ENCODE data around the gene TMEM191C.
"Not testable (repeated sequence)": the region's sequence is repeated elsewhere in the genome, so short reads cannot be mapped to it uniquely, and the experiment has no call there.

The TMEM191C gene

DNA sequence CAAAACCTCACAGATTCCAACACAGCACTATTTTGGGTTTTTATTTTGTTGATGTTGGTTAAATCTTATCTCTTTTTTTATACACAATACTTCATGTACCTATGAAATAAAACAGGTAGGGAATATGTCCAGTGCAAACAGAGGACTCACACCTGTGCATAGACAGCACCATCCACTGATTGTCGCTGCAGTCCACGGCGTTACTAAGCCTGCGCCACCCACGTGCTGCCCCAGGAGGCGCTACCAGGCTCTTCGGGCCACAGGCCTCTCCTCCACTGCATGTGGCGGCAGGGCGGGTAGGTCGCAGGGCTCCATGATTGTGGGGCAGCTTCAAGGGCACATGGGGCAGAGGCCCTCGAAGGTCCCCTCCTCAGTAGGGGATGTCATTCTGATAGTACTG lies 5.8 kb downstream of the TMEM191C start:
- not testable (repeated sequence) for DNase-seq (ENCODE audit: low read depth in 1 of 2, low spot score in 1 of 2)

DNA sequence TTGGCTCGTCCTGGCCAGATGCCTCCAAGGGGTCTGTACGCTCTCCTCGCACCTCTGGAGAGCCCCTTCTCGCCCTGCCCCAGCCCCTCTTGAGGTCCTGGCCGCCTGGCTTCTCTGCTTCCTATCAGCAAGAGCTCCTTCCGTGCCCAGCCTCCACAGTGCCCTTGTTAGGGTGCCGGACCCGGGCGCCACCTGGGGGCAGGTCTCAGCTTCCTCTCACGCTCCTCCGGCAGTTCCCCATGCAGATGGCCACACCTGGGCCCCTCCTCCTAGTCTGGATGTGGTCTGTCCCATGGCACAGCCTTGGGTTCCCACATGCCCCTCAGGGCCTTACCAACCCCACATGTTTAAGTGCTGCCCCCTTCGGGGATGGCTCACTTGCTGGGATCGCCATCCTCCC lies 6.5 kb downstream of the TMEM191C start:
- not testable (repeated sequence) for DNase-seq (ENCODE audit: low read depth in 1 of 2, low spot score in 1 of 2)

DNA sequence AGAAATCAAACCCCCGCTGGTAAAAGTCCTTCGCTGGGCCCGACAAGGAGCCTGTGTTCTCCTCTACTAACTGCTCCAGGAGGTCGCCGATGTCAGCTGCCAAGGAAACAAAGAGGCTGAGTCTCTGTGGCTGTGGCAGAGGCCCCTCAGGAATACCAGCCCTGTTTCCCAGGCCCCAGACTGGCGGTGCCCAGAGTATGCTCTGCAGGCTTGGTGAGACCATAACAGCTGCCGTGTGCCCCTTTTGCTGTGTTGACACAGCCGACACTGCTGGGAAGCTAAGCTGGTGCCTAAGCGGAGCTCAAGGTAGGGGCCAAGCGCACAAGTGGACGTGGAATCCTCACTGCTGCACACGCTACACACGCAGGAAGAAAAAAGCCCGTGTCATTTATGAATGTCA lies 16.9 kb downstream of the TMEM191C start:
- DNase-seq (ENCODE audit: low read depth in 1 of 2, low spot score in 1 of 2): not testable (repeated sequence)

- not testable (repeated sequence) for DNase-seq (ENCODE audit: low read depth in 1 of 2, low spot score in 1 of 2)
Measured at GRCh38 chr22:21487723-21488122, 20.5 kb downstream of the TMEM191C start.

- DNase-seq (ENCODE audit: low read depth in 1 of 2, low spot score in 1 of 2): not testable (repeated sequence)
Measured at GRCh38 chr22:21489149-21489680, 22.0 kb downstream of the TMEM191C start.

- DNase-seq (ENCODE audit: low read depth in 1 of 2, low spot score in 1 of 2): not testable (repeated sequence)
Measured at GRCh38 chr22:21490556-21490955, 23.4 kb downstream of the TMEM191C start.

GRCh38 chr22:21492271-21492670 lies 25.1 kb downstream of the TMEM191C start:
- not testable (repeated sequence) for DNase-seq (ENCODE audit: low read depth in 1 of 2, low spot score in 1 of 2)

GRCh38 chr22:21493789-21494782 lies 26.9 kb downstream of the TMEM191C start:
- not testable (repeated sequence) for DNase-seq (ENCODE audit: low read depth in 1 of 2, low spot score in 1 of 2)

DNA sequence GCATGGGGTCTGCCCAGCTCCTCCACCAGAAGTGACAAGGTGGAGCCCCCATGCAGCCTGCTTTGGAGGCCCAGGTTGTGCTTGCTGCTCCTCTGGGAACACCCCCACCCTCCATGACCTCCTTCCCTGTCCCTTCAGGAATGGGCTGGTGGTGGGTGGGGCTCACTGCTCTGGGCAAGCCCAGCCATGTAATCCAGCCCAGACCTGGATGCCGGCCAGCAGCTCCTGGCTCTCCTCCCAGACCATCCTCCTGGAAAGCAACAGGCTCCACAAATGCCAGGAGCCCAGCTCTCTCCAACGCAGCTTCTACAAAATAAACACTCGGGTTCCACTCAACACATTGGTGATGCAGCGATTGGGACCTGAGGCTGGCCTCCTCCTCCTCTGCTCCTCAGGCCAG lies 30.8 kb downstream of the TMEM191C start:
- DNase-seq (ENCODE audit: low read depth in 1 of 2, low spot score in 1 of 2): not testable (repeated sequence)

- DNase-seq (ENCODE audit: low read depth in 1 of 2, low spot score in 1 of 2): not testable (repeated sequence)
Measured at GRCh38 chr22:21498489-21498888, 31.3 kb downstream of the TMEM191C start.

DNA sequence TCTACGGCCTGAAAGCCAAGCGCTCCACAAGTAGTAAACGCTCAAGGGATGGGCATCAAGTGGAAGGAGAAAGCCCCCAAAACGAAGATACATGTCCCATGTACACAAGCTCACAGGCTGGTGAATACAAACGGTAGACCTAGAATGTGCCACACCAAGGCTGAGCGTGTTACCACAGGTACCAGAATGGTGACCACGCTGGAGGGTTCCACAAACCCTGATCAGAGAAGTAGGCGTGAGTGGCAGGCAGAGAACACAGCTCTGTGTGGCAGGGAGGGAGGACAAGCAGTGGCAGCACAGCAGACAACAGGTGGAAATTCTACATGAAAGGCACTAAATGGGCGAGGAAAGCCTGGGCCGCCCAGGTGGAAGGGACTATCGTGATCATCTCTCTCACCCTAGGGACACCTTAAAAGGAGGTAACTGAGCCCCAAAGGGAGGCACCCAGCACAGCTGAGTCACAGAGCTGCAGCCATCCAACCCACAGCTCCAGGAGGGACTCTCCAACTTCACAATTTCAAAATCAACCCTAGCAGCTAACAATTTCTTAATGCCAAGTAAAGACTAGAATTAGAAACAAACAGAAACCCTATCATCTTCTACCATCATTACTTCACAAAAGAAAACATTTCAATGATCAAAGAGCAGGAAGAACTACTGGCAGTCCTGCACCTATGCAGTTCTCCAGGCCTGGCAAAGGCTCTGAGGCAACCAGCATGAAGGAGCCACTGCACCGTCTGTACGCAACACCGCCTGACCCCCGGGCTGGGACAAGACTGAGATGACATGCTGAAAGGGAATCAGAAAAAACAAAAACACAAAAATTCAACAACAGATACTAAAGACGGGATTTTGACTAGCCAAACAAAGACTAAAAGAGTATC lies 32.7 kb downstream of the TMEM191C start:
- not testable (repeated sequence) for DNase-seq (ENCODE audit: low read depth in 1 of 2, low spot score in 1 of 2)

DNA sequence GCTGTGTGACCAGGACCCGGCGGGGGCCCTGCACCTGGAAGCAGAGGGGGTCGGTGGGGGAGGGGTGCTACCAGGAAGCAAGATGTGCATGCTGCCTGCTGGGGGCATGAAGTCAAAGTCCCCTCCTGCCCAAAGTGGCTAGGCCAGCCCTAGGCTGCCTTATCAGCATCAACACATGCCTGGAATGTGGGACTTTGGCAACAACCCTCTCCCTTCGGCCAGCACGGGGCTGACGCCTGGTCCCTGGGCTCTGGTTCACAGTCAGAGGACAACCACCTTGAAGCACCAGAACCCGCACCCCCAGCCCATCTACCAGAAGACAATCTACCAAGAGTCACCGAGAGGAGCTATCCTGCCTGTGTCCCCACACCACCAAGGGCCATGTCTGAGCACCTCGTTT lies 43.2 kb downstream of the TMEM191C start:
- DNase-seq (ENCODE audit: low read depth in 1 of 2, low spot score in 1 of 2): not testable (repeated sequence)

GRCh38 chr22:21512022-21512421 lies 44.8 kb downstream of the TMEM191C start:
- not testable (repeated sequence) for DNase-seq (ENCODE audit: low read depth in 1 of 2, low spot score in 1 of 2)

GRCh38 chr22:21514117-21514516 lies 46.9 kb downstream of the TMEM191C start:
- DNase-seq (ENCODE audit: low read depth in 1 of 2, low spot score in 1 of 2): not testable (repeated sequence)

GRCh38 chr22:21515234-21515633 lies 48.0 kb downstream of the TMEM191C start:
- DNase-seq (ENCODE audit: low read depth in 1 of 2, low spot score in 1 of 2): not testable (repeated sequence)

DNA sequence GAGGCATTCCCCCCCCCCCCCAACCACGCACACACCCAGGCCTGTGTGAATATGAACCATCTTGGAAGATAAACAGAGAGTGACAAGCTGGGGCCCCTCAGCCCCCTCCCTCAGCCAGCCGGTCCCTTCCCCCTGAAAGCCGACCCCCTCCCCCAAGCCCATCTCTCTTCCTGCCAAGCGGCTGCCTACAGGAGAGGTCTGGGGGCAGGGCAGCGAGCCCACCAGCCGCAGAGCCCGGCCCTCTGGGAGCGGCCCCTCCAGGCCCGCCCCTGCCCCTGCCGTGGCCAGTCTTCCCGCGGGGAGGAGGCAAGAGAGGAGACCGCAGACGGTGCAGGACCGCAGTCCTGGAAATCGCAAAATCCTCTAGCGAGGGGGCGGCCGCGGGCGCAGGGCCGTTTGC lies 49.3 kb downstream of the TMEM191C start:
- DNase-seq (ENCODE audit: low read depth in 1 of 2, low spot score in 1 of 2): not testable (repeated sequence)

DNA sequence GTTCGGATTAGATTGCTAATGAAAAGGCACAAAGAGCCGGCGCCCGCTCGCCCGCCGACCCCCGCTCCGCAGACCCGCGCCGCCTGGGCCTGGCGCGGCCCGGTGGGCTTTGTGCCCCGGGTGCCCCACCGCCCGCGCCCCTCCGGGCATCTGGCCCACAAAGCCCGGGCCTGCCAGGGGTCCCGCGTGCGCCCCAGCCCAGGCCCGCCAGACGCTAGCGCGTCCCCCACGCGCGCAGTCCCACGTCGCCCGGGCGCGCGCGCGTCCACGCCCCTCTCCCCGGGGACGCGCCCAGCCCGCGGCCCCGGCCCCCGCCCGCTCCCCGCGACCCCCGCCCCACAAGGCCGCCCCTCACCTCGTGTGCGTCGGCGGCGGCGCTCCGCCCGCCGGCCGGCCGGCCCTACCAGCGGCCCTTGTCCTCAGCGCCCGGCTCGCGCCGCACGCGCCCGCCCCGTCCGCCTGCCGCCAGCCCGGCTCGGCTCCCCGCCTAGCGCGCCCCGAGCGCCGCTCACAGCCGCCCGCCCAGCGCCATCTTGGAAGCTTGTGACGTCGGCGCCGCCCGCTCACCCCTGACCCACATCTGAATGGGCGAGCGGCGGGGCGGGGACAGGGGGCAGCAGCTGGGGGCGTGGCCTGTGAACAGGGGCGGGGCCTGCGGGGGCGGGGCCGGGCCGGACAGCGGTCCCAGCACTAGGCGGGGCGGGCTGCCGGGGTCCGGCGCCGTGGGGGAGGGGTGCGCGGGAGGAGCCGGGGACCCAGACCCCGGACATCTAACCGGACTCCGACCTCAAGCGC lies 50.0 kb downstream of the TMEM191C start:
- DNase-seq (ENCODE audit: low read depth in 1 of 2, low spot score in 1 of 2): not testable (repeated sequence)
